Measurements from ENCODE around the gene ZCCHC14. TPM values are rescaled to one million over a fixed set of nuclear protein-coding genes. Genes with fewer than 3 reads are reported as not detected.
"Not testable (repeated sequence)": the region's sequence is repeated elsewhere in the genome, so short reads cannot be mapped to it uniquely, and the experiment has no call there.

Gene ZCCHC14
- total RNA-seq, 1 donor from 2014 or later: 19.0 TPM

GRCh38 chr16:87389245-87389644, 103.6 kb downstream of the ZCCHC14 start:
- TF ChIP-seq EZH2 (IDR thresholded peaks at IDR 0.05; ENCODE audit: insufficient read depth, low read length) (no peak), CTCF (IDR thresholded peaks at IDR 0.05; ENCODE audit: insufficient read depth, low read depth, low read length) (no peak)
- Histone ChIP-seq H3K9ac (ENCODE audit: low read length) (no peak overlapping the region), H3K4me2 (ENCODE audit: low read length) (no peak overlapping the region), H3K27ac (ENCODE audit: low read depth, low read length) (no peak overlapping the region), H3K79me2 (ENCODE audit: insufficient read depth, low read length) (peaks cover 18% of the 10 kb centered on the region), H3K4me1 (ENCODE audit: insufficient read depth, low read length) (peaks cover 21% of the 10 kb centered on the region), H3K36me3 (ENCODE audit: insufficient read depth, low read length) (no peaks in the 10 kb centered on the region), H3K27me3 (ENCODE audit: insufficient read depth, low read length) (no peaks in the 10 kb centered on the region), H3K9me3 (ENCODE audit: insufficient read depth, low read depth, low read length) (no peaks in the 10 kb centered on the region), H2AFZ (ENCODE audit: low read depth, low read length) (no peak overlapping the region), H4K20me1 (ENCODE audit: insufficient read depth, low read length) (peaks cover 16% of the 10 kb centered on the region), H3K4me3 (ENCODE audit: insufficient read depth, low read depth, low read length) (no peak overlapping the region)
- Mint-ChIP-seq H3K4me1 (ENCODE audit: low read depth, unreplicated experiment) (peaks cover 17% of the 10 kb centered on the region), H3K36me3 (ENCODE audit: low read depth, unreplicated experiment) (peaks cover 3% of the 10 kb centered on the region), H3K27ac (ENCODE audit: unreplicated experiment) (peak overlapping the region; percentile 77), H3K27me3 (ENCODE audit: low read depth, unreplicated experiment) (no peaks in the 10 kb centered on the region), H3K4me3 (ENCODE audit: unreplicated experiment) (peak overlapping the region; percentile 62), H3K9me3 (ENCODE audit: unreplicated experiment) (no peaks in the 10 kb centered on the region)
- DNase-seq (ENCODE audit: low read depth): no peak
- no peak for FAIRE-seq

GRCh38 chr16:87388818-87389134, 104.0 kb downstream of the ZCCHC14 start:
- H3K79me2 ChIP-seq (ENCODE audit: insufficient read depth, low read length): peaks cover 13% of the 10 kb centered on the region
- H3K36me3 ChIP-seq (ENCODE audit: insufficient read depth, low read length): no peaks in the 10 kb centered on the region
- H3K4me3 Mint-ChIP-seq (ENCODE audit: unreplicated experiment): peak overlapping the region; percentile 54
- H3K4me1 Mint-ChIP-seq (ENCODE audit: low read depth, unreplicated experiment): peaks cover 17% of the 10 kb centered on the region
- peak overlapping the region; percentile 55 for H3K9ac ChIP-seq (ENCODE audit: low read length)
- no peaks in the 10 kb centered on the region for H3K27me3 ChIP-seq (ENCODE audit: insufficient read depth, low read length)
- H3K27ac ChIP-seq (ENCODE audit: low read depth, low read length): peak overlapping the region; percentile 81
- no peaks in the 10 kb centered on the region for H3K27me3 Mint-ChIP-seq (ENCODE audit: low read depth, unreplicated experiment)
- peak overlapping the region; percentile 67 for H3K4me2 ChIP-seq (ENCODE audit: low read length)
- peaks cover 16% of the 10 kb centered on the region for H3K4me1 ChIP-seq (ENCODE audit: insufficient read depth, low read length)
- H3K4me3 ChIP-seq (ENCODE audit: insufficient read depth, low read depth, low read length): peak overlapping the region; percentile 2
- peaks cover 3% of the 10 kb centered on the region for H3K36me3 Mint-ChIP-seq (ENCODE audit: low read depth, unreplicated experiment)
- peak overlapping the region; percentile 66 for H2AFZ ChIP-seq (ENCODE audit: low read depth, low read length)
- FAIRE-seq: no peak
- TF ChIP-seq EZH2 (IDR thresholded peaks at IDR 0.05; ENCODE audit: insufficient read depth, low read length) (no peak), CTCF (IDR thresholded peaks at IDR 0.05; ENCODE audit: insufficient read depth, low read depth, low read length) (no peak)
- no peaks in the 10 kb centered on the region for H3K9me3 ChIP-seq (ENCODE audit: insufficient read depth, low read depth, low read length)
- peak overlapping the region; percentile 94 for H3K27ac Mint-ChIP-seq (ENCODE audit: unreplicated experiment)
- DNase-seq (ENCODE audit: low read depth): no peak
- no peaks in the 10 kb centered on the region for H3K9me3 Mint-ChIP-seq (ENCODE audit: unreplicated experiment)
- peaks cover 11% of the 10 kb centered on the region for H4K20me1 ChIP-seq (ENCODE audit: insufficient read depth, low read length)

- H3K27me3 Mint-ChIP-seq (ENCODE audit: low read depth, unreplicated experiment): no peaks in the 10 kb centered on the region
- Histone ChIP-seq H3K79me2 (ENCODE audit: insufficient read depth, low read length) (peaks cover 7% of the 10 kb centered on the region), H3K27me3 (ENCODE audit: insufficient read depth, low read length) (no peaks in the 10 kb centered on the region), H3K9me3 (ENCODE audit: insufficient read depth, low read depth, low read length) (no peaks in the 10 kb centered on the region), H3K36me3 (ENCODE audit: insufficient read depth, low read length) (no peaks in the 10 kb centered on the region), H2AFZ (ENCODE audit: low read depth, low read length) (peak overlapping the region; percentile 66), H3K4me3 (ENCODE audit: insufficient read depth, low read depth, low read length) (peak overlapping the region; percentile 9), H3K27ac (ENCODE audit: low read depth, low read length) (peak overlapping the region; percentile 81), H3K4me2 (ENCODE audit: low read length) (peak overlapping the region; percentile 67), H4K20me1 (ENCODE audit: insufficient read depth, low read length) (peaks cover 5% of the 10 kb centered on the region), H3K9ac (ENCODE audit: low read length) (peak overlapping the region; percentile 55), H3K4me1 (ENCODE audit: insufficient read depth, low read length) (peaks cover 16% of the 10 kb centered on the region)
- peak overlapping the region; percentile 54 for H3K4me3 Mint-ChIP-seq (ENCODE audit: unreplicated experiment)
- FAIRE-seq: peak; percentile 63
- peaks cover 17% of the 10 kb centered on the region for H3K4me1 Mint-ChIP-seq (ENCODE audit: low read depth, unreplicated experiment)
- TF ChIP-seq CTCF (IDR thresholded peaks at IDR 0.05; ENCODE audit: insufficient read depth, low read depth, low read length) (no peak), EZH2 (IDR thresholded peaks at IDR 0.05; ENCODE audit: insufficient read depth, low read length) (no peak)
- peak; percentile 99 for DNase-seq (ENCODE audit: low read depth)
- peak overlapping the region; percentile 94 for H3K27ac Mint-ChIP-seq (ENCODE audit: unreplicated experiment)
- peaks cover under 1% of the 10 kb centered on the region for H3K36me3 Mint-ChIP-seq (ENCODE audit: low read depth, unreplicated experiment)
- H3K9me3 Mint-ChIP-seq (ENCODE audit: unreplicated experiment): no peaks in the 10 kb centered on the region
These were observed 104.6 kb downstream of the ZCCHC14 start for GRCh38 chr16:87387942-87388817.

GRCh38 chr16:87384875-87385167, 108.0 kb downstream of the ZCCHC14 start:
- H3K27me3 Mint-ChIP-seq (ENCODE audit: low read depth, unreplicated experiment); H3K9me3 ChIP-seq (ENCODE audit: insufficient read depth, low read depth, low read length); H3K36me3 Mint-ChIP-seq (ENCODE audit: low read depth, unreplicated experiment); DNase-seq (ENCODE audit: low read depth); FAIRE-seq; H3K9me3 Mint-ChIP-seq (ENCODE audit: unreplicated experiment); H3K27me3 ChIP-seq (ENCODE audit: insufficient read depth, low read length); H3K27ac ChIP-seq (ENCODE audit: low read depth, low read length); H3K27ac Mint-ChIP-seq (ENCODE audit: unreplicated experiment); H3K36me3 ChIP-seq (ENCODE audit: insufficient read depth, low read length): not testable (repeated sequence)
- peaks cover 32% of the 10 kb centered on the region for H3K79me2 ChIP-seq (ENCODE audit: insufficient read depth, low read length)
- peaks cover 41% of the 10 kb centered on the region for H3K4me1 Mint-ChIP-seq (ENCODE audit: low read depth, unreplicated experiment)
- H3K9ac ChIP-seq (ENCODE audit: low read length): peak overlapping the region; percentile 85
- peaks cover 31% of the 10 kb centered on the region for H3K4me1 ChIP-seq (ENCODE audit: insufficient read depth, low read length)
- peak overlapping the region; percentile 76 for H3K4me3 Mint-ChIP-seq (ENCODE audit: unreplicated experiment)
- peak overlapping the region; percentile 72 for H3K4me3 ChIP-seq (ENCODE audit: insufficient read depth, low read depth, low read length)
- peak overlapping the region; percentile 96 for H3K4me2 ChIP-seq (ENCODE audit: low read length)
- peaks cover 27% of the 10 kb centered on the region for H4K20me1 ChIP-seq (ENCODE audit: insufficient read depth, low read length)
- H2AFZ ChIP-seq (ENCODE audit: low read depth, low read length): peak overlapping the region; percentile 88
